Mesothelial cell of epicardium (in vitro differentiated cells): Measurements from ENCODE around the gene RHOXF1. TPM values are rescaled to one million over a fixed set of nuclear protein-coding genes. Genes with fewer than 3 reads are reported as not detected.
"Not testable (repeated sequence)": the region's sequence is repeated elsewhere in the genome, so short reads cannot be mapped to it uniquely, and the experiment has no call there.

Source experiments
- DNase-seq, 2 experiments: peaks; one replicate each; pipeline ENCODE4 v3.0.0; 2021; ENCODE audit warnings: low spot score in 2 of 2; ENCODE audit not compliant: unreplicated experiment in 2 of 2
- H3K27ac Mint-ChIP-seq: 2 replicates; pipeline ENCODE4 v1.8.0; 2021; ENCODE audit warnings: mixed read lengths
- H3K27me3 Mint-ChIP-seq: 2 replicates; pipeline ENCODE4 v1.8.0; 2021; ENCODE audit warnings: low read depth, mixed read lengths
- H3K36me3 Mint-ChIP-seq: 2 replicates; pipeline ENCODE4 v1.8.0; 2021; ENCODE audit warnings: mixed read lengths
- H3K4me1 Mint-ChIP-seq: 2 replicates; pipeline ENCODE4 v1.8.0; 2021; ENCODE audit warnings: mixed read lengths
- H3K4me3 Mint-ChIP-seq: 2 replicates; pipeline ENCODE4 v1.8.0; 2021; ENCODE audit warnings: mild to moderate bottlenecking, moderate library complexity, mixed read lengths
- H3K9me3 Mint-ChIP-seq: 2 replicates; pipeline ENCODE4 v1.8.0; 2021; ENCODE audit warnings: mixed read lengths
- CTCF ChIP-seq: fragments of 200-600 bp; sonication (generic); IDR thresholded peaks from one replicate; pipeline ENCODE4 v1.5.0; 2021; ENCODE audit warnings: antibody characterized with exemption; ENCODE audit not compliant: unreplicated experiment
- total RNA-seq: library from RNA; stranded (reverse); gene quantifications from 3 replicates; pipeline ENCODE4 v1.2.1, GENCODE V29; 2021

Gene RHOXF1
- total RNA-seq, 1 donor from 2014 or later: 0.89 TPM

- Mint-ChIP-seq H3K9me3 (peaks cover 10% of the 10 kb centered on the region), H3K4me3 (no peak overlapping the region), H3K4me1 (no peaks in the 10 kb centered on the region), H3K27ac (no peak overlapping the region), H3K27me3 (no peaks in the 10 kb centered on the region), H3K36me3 (no peaks in the 10 kb centered on the region)
- TF ChIP-seq CTCF: no peak
- DNase-seq: no peak
Observed at GRCh38 chrX:120087289-120088017, 28.3 kb downstream of the RHOXF1 start.

- not testable (repeated sequence) for H3K9me3 Mint-ChIP-seq, H3K27ac Mint-ChIP-seq, H3K36me3 Mint-ChIP-seq, H3K4me1 Mint-ChIP-seq, DNase-seq, H3K4me3 Mint-ChIP-seq, H3K27me3 Mint-ChIP-seq
Observed at GRCh38 chrX:120085553-120086185, 30.0 kb downstream of the RHOXF1 start.

GRCh38 chrX:120077590-120077989, 38.1 kb downstream of the RHOXF1 start, which contains the start of gene RHOXF2B:
Gene RHOXF2B (minus strand): TSS chrX:120077690. CDS start chrX:120077552, 138 bp downstream.
- H3K36me3 Mint-ChIP-seq, H3K4me1 Mint-ChIP-seq, H3K27me3 Mint-ChIP-seq, DNase-seq, H3K9me3 Mint-ChIP-seq, H3K4me3 Mint-ChIP-seq, H3K27ac Mint-ChIP-seq: not testable (repeated sequence)

- not testable (repeated sequence) for H3K27me3 Mint-ChIP-seq, H3K27ac Mint-ChIP-seq, H3K4me1 Mint-ChIP-seq, H3K9me3 Mint-ChIP-seq, DNase-seq, H3K36me3 Mint-ChIP-seq, H3K4me3 Mint-ChIP-seq
Observed at GRCh38 chrX:120066169-120066568, 49.5 kb downstream of the RHOXF1 start.

Other genes with a start within 250 kb of the RHOXF1 start
- gene RNF113A, start 244.2 kb downstream of the RHOXF1 start, total RNA-seq: 9.1 to 11.7 TPM (median 9.7 TPM) in 3 replicates
- gene NDUFA1, start 244.1 kb downstream of the RHOXF1 start, total RNA-seq: 54.7 to 57.4 TPM (median 57.3 TPM) in 3 replicates
- not detected in 3 replicates for gene AKAP14, start 220.0 kb downstream of the RHOXF1 start, total RNA-seq
- 9.0 to 10.0 TPM (median 9.3 TPM) in 3 replicates for gene NKAP, start 172.2 kb downstream of the RHOXF1 start, total RNA-seq
- not detected in 3 replicates for gene RHOXF2B, start 38.2 kb downstream of the RHOXF1 start, total RNA-seq
- not detected in 3 replicates for gene RHOXF2, start 42.7 kb upstream of the RHOXF1 start, total RNA-seq
- gene ZBTB33, start 134.9 kb upstream of the RHOXF1 start, total RNA-seq: 20.3 to 21.5 TPM (median 20.6 TPM) in 3 replicates
- gene TMEM255A, start 195.5 kb upstream of the RHOXF1 start, total RNA-seq: 1.3 to 1.8 TPM (median 1.5 TPM) in 3 replicates
- not detected in 3 replicates for gene ATP1B4, start 246.2 kb upstream of the RHOXF1 start, total RNA-seq